CD4-positive, alpha-beta memory T cell (primary cell): ENCODE data around the gene PSMD9. TPM values are rescaled to one million over a fixed set of nuclear protein-coding genes. Genes with fewer than 3 reads are reported as not detected.

Experiments used
- CTCF ChIA-PET: fragments of 350-600 bp; sonication (Branson Sonifier 250); formaldehyde crosslinking; loops from one replicate; lab custom pipeline; 2021; ENCODE audit warnings: inconsistent platforms; ENCODE audit not compliant: partially characterized antibody; lab: Charles Lee
- POLR2A ChIA-PET: fragments of 350-600 bp; sonication (Branson Sonifier 250); formaldehyde crosslinking; loops from one replicate; lab custom pipeline; 2021; ENCODE audit not compliant: partially characterized antibody; lab: Charles Lee
- DNase-seq, 5 donors: peaks; one replicate each; pipeline versions ENCODE4 v3.0.0 to v3.0.0-alpha.2; 2020 to 2022; ENCODE audit warnings: mixed read lengths in 1 of 5
- H3K27ac ChIP-seq: one replicate; pipeline ENCODE4 v1.7.0; 2013; ENCODE audit warnings: low read depth, low read length
- H3K27me3 ChIP-seq: 2 replicates; pipeline ENCODE4 v1.7.0; 2013; ENCODE audit warnings: mild to moderate bottlenecking, low read length, moderate library complexity; ENCODE audit not compliant: insufficient read depth
- H3K36me3 ChIP-seq: 2 replicates; pipeline ENCODE4 v1.7.0; 2013; ENCODE audit warnings: mild to moderate bottlenecking, low read length, moderate library complexity; ENCODE audit not compliant: insufficient read depth
- H3K4me1 ChIP-seq: 2 replicates; pipeline ENCODE4 v1.7.0; 2013; ENCODE audit warnings: mild to moderate bottlenecking, low read length, moderate library complexity; ENCODE audit not compliant: insufficient read depth
- H3K4me3 ChIP-seq, 2 donors: one replicate each; pipeline ENCODE4 v1.7.0; 2013; ENCODE audit warnings: low read length in 2 of 2, mild to moderate bottlenecking in 1 of 2
- H3K9me3 ChIP-seq, 2 donors: one replicate each; pipeline ENCODE4 v1.7.0; 2013; ENCODE audit warnings: low read length in 2 of 2, control low read depth in 1 of 2; ENCODE audit not compliant: control insufficient read depth in 1 of 2
- H3K27ac Mint-ChIP-seq, 7 donors: one replicate each; pipeline ENCODE4 v1.8.0; 2020 to 2021; ENCODE audit warnings: mixed read lengths in 7 of 7, mild to moderate bottlenecking in 6 of 7, inconsistent platforms in 3 of 7, moderate library complexity in 3 of 7
- H3K27me3 Mint-ChIP-seq, 2 donors: one replicate each; pipeline ENCODE4 v1.8.0; 2020 to 2021; ENCODE audit warnings: mixed read lengths in 2 of 2
- H3K36me3 Mint-ChIP-seq, 2 donors: one replicate each; pipeline ENCODE4 v1.8.0; 2020 to 2021; ENCODE audit warnings: mixed read lengths in 2 of 2, inconsistent platforms in 1 of 2, mild to moderate bottlenecking in 1 of 2
- H3K4me1 Mint-ChIP-seq, 4 donors: one replicate each; pipeline ENCODE4 v1.8.0; 2020 to 2021; ENCODE audit warnings: mixed read lengths in 4 of 4, mild to moderate bottlenecking in 1 of 4
- H3K4me3 Mint-ChIP-seq, 8 donors: one replicate each; pipeline ENCODE4 v1.8.0; 2020 to 2021; ENCODE audit warnings: mixed read lengths in 8 of 8, mild to moderate bottlenecking in 7 of 8, moderate library complexity in 6 of 8, inconsistent platforms in 3 of 8
- H3K9me3 Mint-ChIP-seq, 8 donors: one replicate each; pipeline ENCODE4 v1.8.0; 2020 to 2021; ENCODE audit warnings: mixed read lengths in 8 of 8, mild to moderate bottlenecking in 5 of 8, inconsistent platforms in 3 of 8, moderate library complexity in 1 of 8
- intact Hi-C: fragments of 100-400 bp; cut with micrococcal nuclease; formaldehyde crosslinking; loops from one replicate; pipeline ENCODE4 v1.15.1; 2023
- polyA plus RNA-seq, 2 donors: library from polyadenylated mRNA; unstranded; fragments of 300-500 nt; fragmentation: Illumina TruSeq; gene quantifications; one replicate each; pipeline ENCODE4 v1.2.3, GENCODE V29; 2021
- total RNA-seq, 2 experiments: library from RNA; stranded (reverse); gene quantifications; one replicate each; pipeline ENCODE4 v1.2.3, GENCODE V29; 2021

PSMD9 gene
- total and polyA plus RNA-seq, 4 experiments from 2014 or later: 41.4 to 111 (median 68.0) TPM

- intact Hi-C loops: loop anchor here (1.0 to 5.0 kb wide), 2 partner anchors 30 to 104 kb away; partner anchors contain the start of genes BCL7A and PSMD9
- H3K27ac ChIP-seq: peak within 1 kb of the TSS; percentile 69
- peak within 1 kb of the TSS; percentile 91 to 99 (median 97) for H3K27ac Mint-ChIP-seq
These were observed 29.5 kb downstream of the PSMD9 start, which contains the start of gene CFAP251 for GRCh38 chr12:121917950-121918678. Gene CFAP251, plus strand, starts transcription at chr12:121918592. Its CDS starts 2,714 bp downstream, at chr12:121921306.

DNA sequence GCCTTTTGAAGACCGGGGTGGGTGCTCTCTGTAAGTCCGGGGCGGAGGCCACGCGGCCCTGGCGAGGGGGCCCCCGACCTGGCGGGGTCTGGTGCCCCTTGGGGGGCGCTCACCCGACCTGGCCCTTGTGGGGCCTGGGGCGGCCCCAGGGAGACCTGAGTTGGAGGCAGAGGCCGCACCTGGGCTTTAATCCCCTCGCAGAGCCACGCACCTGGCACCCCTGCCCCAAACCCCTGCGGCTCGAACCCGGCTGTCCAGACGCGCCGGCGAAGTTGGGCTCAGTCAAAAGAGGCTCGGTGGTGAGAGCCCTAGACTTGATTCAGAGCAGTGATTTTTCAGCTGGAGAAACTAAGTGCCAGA is 30.1 kb downstream of the PSMD9 start:
- Mint-ChIP-seq H3K36me3 (peaks cover 0 to 24% of the 10 kb centered on the region in 2 donors), H3K27me3 (no peaks in the 10 kb centered on the region), H3K4me3 (peak overlapping the region in 3 of 8 donors; percentile 15 to 95 (median 76)), H3K27ac (peak overlapping the region in 5 of 7 donors; percentile 29 to 98 (median 79)), H3K4me1 (peaks cover 5 to 13% (median 13%) of the 10 kb centered on the region in 4 donors), H3K9me3 (no peaks in the 10 kb centered on the region)
- POLR2A ChIA-PET: interaction anchor here (0.9 to 2.2 kb wide), 8 partner anchors 10 to 307 kb away, joined by 3 to 9 read pairs (median 4); partner anchors contain the start of genes DIABLO and RHOF
- no peak for DNase-seq
- peak overlapping the region; percentile 69 for H3K27ac ChIP-seq
- H3K4me1 ChIP-seq: peaks cover 14% of the 10 kb centered on the region
- CTCF ChIA-PET: interaction anchor here (0.6 to 3.0 kb wide), 38 partner anchors 8 to 436 kb away, joined by 3 to 17 read pairs (median 4); partner anchors contain the start of genes BCL7A, PSMD9 and RHOF
- no peaks in the 10 kb centered on the region for H3K9me3 ChIP-seq
- H3K36me3 ChIP-seq: peaks cover 3% of the 10 kb centered on the region
- intact Hi-C loops: loop anchor here (1.0 to 5.0 kb wide), 2 partner anchors 30 to 104 kb away; partner anchors contain the start of genes BCL7A and PSMD9
- no peaks in the 10 kb centered on the region for H3K27me3 ChIP-seq
- peak overlapping the region in 1 of 2 donors; percentile 63 for H3K4me3 ChIP-seq

More at GRCh38 chr12:121917950-121918678, 29.5 kb downstream of the PSMD9 start, which contains the start of gene CFAP251:
- Histone ChIP-seq H3K36me3 (peaks cover 3% of the 10 kb centered on the region), H3K9me3 (no peaks in the 10 kb centered on the region), H3K27me3 (no peaks in the 10 kb centered on the region), H3K4me1 (peaks cover 14% of the 10 kb centered on the region), H3K4me3 (peak within 1 kb of the TSS; percentile 42 to 63)
- Mint-ChIP-seq H3K4me3 (peak within 1 kb of the TSS; percentile 67 to 95 (median 86)), H3K27me3 (no peaks in the 10 kb centered on the region), H3K36me3 (peaks cover 0 to 24% of the 10 kb centered on the region in 2 donors), H3K9me3 (no peaks in the 10 kb centered on the region), H3K4me1 (peaks cover 5 to 13% (median 13%) of the 10 kb centered on the region in 4 donors)
- ChIA-PET CTCF (interaction anchor here (0.6 to 3.0 kb wide), 38 partner anchors 8 to 437 kb away, joined by 3 to 17 read pairs (median 4); partner anchors contain the start of genes BCL7A, PSMD9 and RHOF), POLR2A (interaction anchor here (0.9 to 2.2 kb wide), 8 partner anchors 10 to 308 kb away, joined by 3 to 9 read pairs (median 4); partner anchors contain the start of genes DIABLO and RHOF)
- peak; percentile 93 to 98 (median 94) for DNase-seq

DNA sequence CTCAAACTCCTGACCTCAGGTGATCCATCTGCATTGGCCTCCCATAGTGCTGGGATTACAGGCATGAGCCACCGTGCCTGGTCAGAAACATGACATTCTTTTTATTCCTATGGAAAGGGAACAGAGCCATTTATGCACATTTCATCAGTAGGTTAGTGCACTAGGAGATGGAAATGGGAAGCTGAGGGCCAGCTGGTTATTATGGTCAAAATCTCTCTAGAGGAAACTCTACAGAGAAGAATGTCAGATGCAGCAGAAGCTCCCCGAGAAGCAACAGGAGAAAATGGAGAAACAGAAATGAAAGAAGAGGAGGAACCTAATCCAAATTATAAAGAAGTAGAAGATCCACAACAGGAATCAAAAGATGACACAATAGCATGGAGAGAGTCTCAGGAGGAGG is 32.5 kb downstream of the PSMD9 start:
- POLR2A ChIA-PET: no interaction called here
- Mint-ChIP-seq H3K4me3 (no peak overlapping the region), H3K36me3 (peaks cover 0 to 16% of the 10 kb centered on the region in 2 donors)

GRCh38 chr12:121925358-121925695 is 36.7 kb downstream of the PSMD9 start:
- Histone ChIP-seq H3K27me3 (no peaks in the 10 kb centered on the region), H3K4me3 (no peak overlapping the region), H3K4me1 (no peaks in the 10 kb centered on the region), H3K9me3 (no peaks in the 10 kb centered on the region), H3K27ac (no peak overlapping the region), H3K36me3 (no peaks in the 10 kb centered on the region)
- Mint-ChIP-seq H3K27ac (peak overlapping the region in 1 of 7 donors; percentile 13), H3K4me3 (no peak overlapping the region), H3K27me3 (no peaks in the 10 kb centered on the region), H3K9me3 (no peaks in the 10 kb centered on the region), H3K4me1 (no peaks in the 10 kb centered on the region), H3K36me3 (no peaks in the 10 kb centered on the region)
- no peak for DNase-seq
- ChIA-PET POLR2A (no interaction called here), CTCF (interaction anchor here (2.7 kb wide), 1 partner anchor 8 kb away, joined by 10 read pairs; the partner anchor contains the start of gene CFAP251)
- intact Hi-C loops: no loop called here

More for the DNA sequence above, 32.5 kb downstream of the PSMD9 start:
- Histone ChIP-seq H3K4me3 (no peak overlapping the region), H3K27ac (no peak overlapping the region), H3K36me3 (peaks cover 3% of the 10 kb centered on the region), H3K4me1 (peaks cover 14% of the 10 kb centered on the region), H3K27me3 (no peaks in the 10 kb centered on the region), H3K9me3 (no peaks in the 10 kb centered on the region)
- intact Hi-C loops: no loop called here
- H3K4me1 Mint-ChIP-seq: peaks cover 5 to 13% (median 13%) of the 10 kb centered on the region in 4 donors
- no peaks in the 10 kb centered on the region for H3K9me3 Mint-ChIP-seq
- no peaks in the 10 kb centered on the region for H3K27me3 Mint-ChIP-seq
- DNase-seq: no peak
- CTCF ChIA-PET: no interaction called here
- peak overlapping the region in 3 of 7 donors; percentile 5 to 70 (median 43) for H3K27ac Mint-ChIP-seq

GRCh38 chr12:121926874-121927706 is 38.5 kb downstream of the PSMD9 start:
- H3K4me3 Mint-ChIP-seq: no peak overlapping the region
- CTCF ChIA-PET: interaction anchor here (2.7 kb wide), 1 partner anchor 9 kb away, joined by 10 read pairs; the partner anchor contains the start of gene CFAP251

DNA sequence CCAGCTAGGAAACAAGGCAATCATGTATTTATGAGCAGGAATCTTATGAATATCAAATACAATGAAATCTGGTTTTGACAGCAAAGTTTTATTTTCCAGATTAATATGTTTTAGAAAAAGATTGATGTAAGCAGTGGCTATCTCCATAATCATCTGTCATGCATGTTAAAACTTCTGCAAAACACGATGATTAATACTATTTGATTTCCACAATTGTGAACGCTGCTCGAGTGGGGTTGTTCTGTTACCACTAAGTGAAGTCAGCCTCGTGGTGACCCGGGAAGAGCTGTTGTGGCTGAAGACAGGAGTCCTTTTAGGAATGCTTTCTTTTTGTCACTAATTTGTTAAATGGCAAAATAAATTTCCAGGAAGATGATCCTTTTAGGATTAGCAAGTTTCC is 39.2 kb downstream of the PSMD9 start:
- Histone ChIP-seq H3K27ac (no peak overlapping the region), H3K27me3 (no peaks in the 10 kb centered on the region), H3K9me3 (no peaks in the 10 kb centered on the region), H3K4me3 (no peak overlapping the region), H3K4me1 (no peaks in the 10 kb centered on the region), H3K36me3 (no peaks in the 10 kb centered on the region)
- intact Hi-C loops: no loop called here
- ChIA-PET POLR2A (no interaction called here), CTCF (interaction anchor here (2.7 kb wide), 1 partner anchor 10 kb away, joined by 10 read pairs; the partner anchor contains the start of gene CFAP251)
- Mint-ChIP-seq H3K27ac (no peak overlapping the region), H3K4me1 (no peaks in the 10 kb centered on the region), H3K27me3 (no peaks in the 10 kb centered on the region), H3K36me3 (peaks cover 0 to 5% of the 10 kb centered on the region in 2 donors), H3K4me3 (no peak overlapping the region), H3K9me3 (no peaks in the 10 kb centered on the region)
- DNase-seq: no peak

More at GRCh38 chr12:121926874-121927706, 38.5 kb downstream of the PSMD9 start:
- no peak for DNase-seq
- Histone ChIP-seq H3K36me3 (no peaks in the 10 kb centered on the region), H3K4me1 (no peaks in the 10 kb centered on the region), H3K4me3 (no peak overlapping the region), H3K27ac (no peak overlapping the region), H3K9me3 (no peaks in the 10 kb centered on the region), H3K27me3 (no peaks in the 10 kb centered on the region)
- intact Hi-C loops: no loop called here
- H3K9me3 Mint-ChIP-seq: no peaks in the 10 kb centered on the region
- H3K27me3 Mint-ChIP-seq: no peaks in the 10 kb centered on the region
- POLR2A ChIA-PET: no interaction called here
- peak overlapping the region in 3 of 7 donors; percentile 22 to 30 (median 29) for H3K27ac Mint-ChIP-seq
- no peaks in the 10 kb centered on the region for H3K4me1 Mint-ChIP-seq
- peaks cover 0 to 5% of the 10 kb centered on the region in 2 donors for H3K36me3 Mint-ChIP-seq
